Activated CD4-positive, alpha-beta T cell treated with anti-CD3 and anti-CD28 coated beads, Interleukin-2, amount 10 ng/mL, durations not matched to agents 7 days and 5 days (primary cell): ENCODE results near the gene OR9Q1. TPM values are rescaled to one million over a fixed set of nuclear protein-coding genes. Genes with fewer than 3 reads are reported as not detected.

Experiments
- total RNA-seq, 2 experiments: library from RNA; stranded (reverse); gene quantifications; one replicate each; pipeline ENCODE4 v1.2.3, GENCODE V29; 2021

Gene OR9Q1
- total RNA-seq, 2 experiments from 2014 or later: not detected

Other genes starting within 250 kb of the OR9Q1 start
- gene OR6Q1, start 7.1 kb downstream of the OR9Q1 start, total RNA-seq: not detected
- not detected for gene OR9I1, start 101.6 kb downstream of the OR9Q1 start, total RNA-seq
- gene OR9Q2, start 165.2 kb downstream of the OR9Q1 start, total RNA-seq: not detected
- not detected for gene OR1S2, start 180.3 kb downstream of the OR9Q1 start, total RNA-seq
- gene OR1S1, start 188.8 kb downstream of the OR9Q1 start, total RNA-seq: not detected
- gene OR10Q1, start 205.0 kb downstream of the OR9Q1 start, total RNA-seq: not detected
- not detected for gene OR10W1, start 244.4 kb downstream of the OR9Q1 start, total RNA-seq